ENCODE results near the gene PLEKHG3.

- no peak for TF ChIP-seq GATA3 (IDR thresholded peaks at IDR 0.05; ENCODE audit: low read depth, low read length)
- no peak for TF ChIP-seq GATA2 (IDR thresholded peaks at IDR 0.05; ENCODE audit: low read depth, low read length)
Measured at GRCh38 chr14:64721899-64722298, 17.7 kb downstream of the PLEKHG3 start.

All from SH-SY5Y (cell line).